ENCODE measurements around the gene NFKBIZ.
"Not testable (repeated sequence)": the region's sequence is repeated elsewhere in the genome, so short reads cannot be mapped to it uniquely, and the experiment has no call there.

NFKBIZ gene

GRCh38 chr3:101876142-101876541, 26.8 kb downstream of the NFKBIZ start:
- Histone ChIP-seq H2AFZ (ENCODE audit: low read length, unreplicated experiment) (no peak overlapping the region), H3K4me3 (ENCODE audit: low read depth, low read length) (no peak overlapping the region), H3K4me1 (ENCODE audit: control insufficient read depth, insufficient read depth, low read length, unreplicated experiment) (peaks cover 6% of the 10 kb centered on the region), H3K36me3 (ENCODE audit: insufficient read depth, low read length) (no peaks in the 10 kb centered on the region), H3K79me2 (ENCODE audit: control insufficient read depth, insufficient read depth, low read length, unreplicated experiment) (no peaks in the 10 kb centered on the region), H3K27me3 (ENCODE audit: insufficient read depth, low read length) (no peaks in the 10 kb centered on the region), H3K27ac (ENCODE audit: low read depth, low read length) (no peak overlapping the region)

- no peaks in the 10 kb centered on the region for H3K27me3 ChIP-seq (ENCODE audit: insufficient read depth, low read length)
- H3K79me2 ChIP-seq (ENCODE audit: control insufficient read depth, insufficient read depth, low read length, unreplicated experiment): no peaks in the 10 kb centered on the region
- H3K36me3 ChIP-seq (ENCODE audit: insufficient read depth, low read length): no peaks in the 10 kb centered on the region
- no peak overlapping the region for H2AFZ ChIP-seq (ENCODE audit: low read length, unreplicated experiment)
- no peak overlapping the region for H3K4me3 ChIP-seq (ENCODE audit: low read depth, low read length)
- H3K27ac ChIP-seq (ENCODE audit: low read depth, low read length): no peak overlapping the region
- H3K4me1 ChIP-seq (ENCODE audit: control insufficient read depth, insufficient read depth, low read length, unreplicated experiment): peaks cover under 1% of the 10 kb centered on the region
These were observed 29.3 kb downstream of the NFKBIZ start for GRCh38 chr3:101878589-101878988.

GRCh38 chr3:101879102-101879501, 29.8 kb downstream of the NFKBIZ start:
- no peaks in the 10 kb centered on the region for H3K36me3 ChIP-seq (ENCODE audit: insufficient read depth, low read length)
- no peaks in the 10 kb centered on the region for H3K27me3 ChIP-seq (ENCODE audit: insufficient read depth, low read length)
- H2AFZ ChIP-seq (ENCODE audit: low read length, unreplicated experiment): no peak overlapping the region
- no peak overlapping the region for H3K4me3 ChIP-seq (ENCODE audit: low read depth, low read length)
- H3K4me1 ChIP-seq (ENCODE audit: control insufficient read depth, insufficient read depth, low read length, unreplicated experiment): no peaks in the 10 kb centered on the region
- H3K79me2 ChIP-seq (ENCODE audit: control insufficient read depth, insufficient read depth, low read length, unreplicated experiment): no peaks in the 10 kb centered on the region
- H3K27ac ChIP-seq (ENCODE audit: low read depth, low read length): no peak overlapping the region

GRCh38 chr3:101879623-101880284, 30.4 kb downstream of the NFKBIZ start:
- Histone ChIP-seq H3K4me1 (ENCODE audit: control insufficient read depth, insufficient read depth, low read length, unreplicated experiment) (no peaks in the 10 kb centered on the region), H3K27me3 (ENCODE audit: insufficient read depth, low read length) (no peaks in the 10 kb centered on the region), H3K4me3 (ENCODE audit: low read depth, low read length) (no peak overlapping the region), H2AFZ (ENCODE audit: low read length, unreplicated experiment) (no peak overlapping the region), H3K27ac (ENCODE audit: low read depth, low read length) (no peak overlapping the region), H3K79me2 (ENCODE audit: control insufficient read depth, insufficient read depth, low read length, unreplicated experiment) (no peaks in the 10 kb centered on the region), H3K36me3 (ENCODE audit: insufficient read depth, low read length) (no peaks in the 10 kb centered on the region)

- no peaks in the 10 kb centered on the region for H3K27me3 ChIP-seq (ENCODE audit: insufficient read depth, low read length)
- no peaks in the 10 kb centered on the region for H3K4me1 ChIP-seq (ENCODE audit: control insufficient read depth, insufficient read depth, low read length, unreplicated experiment)
- H3K27ac ChIP-seq (ENCODE audit: low read depth, low read length): no peak overlapping the region
These were observed 35.5 kb downstream of the NFKBIZ start for GRCh38 chr3:101884776-101885175.

GRCh38 chr3:101885584-101885983, 36.3 kb downstream of the NFKBIZ start:
- H2AFZ ChIP-seq (ENCODE audit: low read length, unreplicated experiment); H3K27me3 ChIP-seq (ENCODE audit: insufficient read depth, low read length); H3K4me1 ChIP-seq (ENCODE audit: control insufficient read depth, insufficient read depth, low read length, unreplicated experiment); H3K27ac ChIP-seq (ENCODE audit: low read depth, low read length); H3K4me3 ChIP-seq (ENCODE audit: low read depth, low read length); H3K79me2 ChIP-seq (ENCODE audit: control insufficient read depth, insufficient read depth, low read length, unreplicated experiment); H3K36me3 ChIP-seq (ENCODE audit: insufficient read depth, low read length): not testable (repeated sequence)

More at GRCh38 chr3:101884776-101885175, 35.5 kb downstream of the NFKBIZ start:
- Histone ChIP-seq H3K79me2 (ENCODE audit: control insufficient read depth, insufficient read depth, low read length, unreplicated experiment) (no peaks in the 10 kb centered on the region), H3K36me3 (ENCODE audit: insufficient read depth, low read length) (no peaks in the 10 kb centered on the region), H3K4me3 (ENCODE audit: low read depth, low read length) (no peak overlapping the region), H2AFZ (ENCODE audit: low read length, unreplicated experiment) (no peak overlapping the region)

- Histone ChIP-seq H3K27me3 (ENCODE audit: insufficient read depth, low read length) (no peaks in the 10 kb centered on the region), H3K36me3 (ENCODE audit: insufficient read depth, low read length) (no peaks in the 10 kb centered on the region)
These were observed 37.3 kb downstream of the NFKBIZ start for GRCh38 chr3:101886626-101887025.

GRCh38 chr3:101888653-101889052, 39.3 kb downstream of the NFKBIZ start:
- no peaks in the 10 kb centered on the region for H3K27me3 ChIP-seq (ENCODE audit: insufficient read depth, low read length)
- H3K79me2 ChIP-seq (ENCODE audit: control insufficient read depth, insufficient read depth, low read length, unreplicated experiment): no peaks in the 10 kb centered on the region
- H3K27ac ChIP-seq (ENCODE audit: low read depth, low read length): no peak overlapping the region
- H3K36me3 ChIP-seq (ENCODE audit: insufficient read depth, low read length): no peaks in the 10 kb centered on the region
- H3K4me3 ChIP-seq (ENCODE audit: low read depth, low read length): no peak overlapping the region
- no peaks in the 10 kb centered on the region for H3K4me1 ChIP-seq (ENCODE audit: control insufficient read depth, insufficient read depth, low read length, unreplicated experiment)
- H2AFZ ChIP-seq (ENCODE audit: low read length, unreplicated experiment): no peak overlapping the region

More at GRCh38 chr3:101886626-101887025, 37.3 kb downstream of the NFKBIZ start:
- Histone ChIP-seq H3K79me2 (ENCODE audit: control insufficient read depth, insufficient read depth, low read length, unreplicated experiment) (no peaks in the 10 kb centered on the region), H3K4me1 (ENCODE audit: control insufficient read depth, insufficient read depth, low read length, unreplicated experiment) (no peaks in the 10 kb centered on the region), H2AFZ (ENCODE audit: low read length, unreplicated experiment) (no peak overlapping the region), H3K27ac (ENCODE audit: low read depth, low read length) (no peak overlapping the region), H3K4me3 (ENCODE audit: low read depth, low read length) (no peak overlapping the region)

- Histone ChIP-seq H3K36me3 (ENCODE audit: insufficient read depth, low read length) (no peaks in the 10 kb centered on the region), H3K4me1 (ENCODE audit: control insufficient read depth, insufficient read depth, low read length, unreplicated experiment) (no peaks in the 10 kb centered on the region), H3K27me3 (ENCODE audit: insufficient read depth, low read length) (no peaks in the 10 kb centered on the region), H3K27ac (ENCODE audit: low read depth, low read length) (no peak overlapping the region), H2AFZ (ENCODE audit: low read length, unreplicated experiment) (no peak overlapping the region), H3K79me2 (ENCODE audit: control insufficient read depth, insufficient read depth, low read length, unreplicated experiment) (no peaks in the 10 kb centered on the region), H3K4me3 (ENCODE audit: low read depth, low read length) (no peak overlapping the region)
These were observed 41.4 kb downstream of the NFKBIZ start for GRCh38 chr3:101890716-101891115.

GRCh38 chr3:101892648-101893047, 43.3 kb downstream of the NFKBIZ start:
- Histone ChIP-seq H3K27me3 (ENCODE audit: insufficient read depth, low read length) (no peaks in the 10 kb centered on the region), H3K4me3 (ENCODE audit: low read depth, low read length) (no peak overlapping the region), H3K27ac (ENCODE audit: low read depth, low read length) (no peak overlapping the region), H3K36me3 (ENCODE audit: insufficient read depth, low read length) (no peaks in the 10 kb centered on the region), H3K4me1 (ENCODE audit: control insufficient read depth, insufficient read depth, low read length, unreplicated experiment) (no peaks in the 10 kb centered on the region), H3K79me2 (ENCODE audit: control insufficient read depth, insufficient read depth, low read length, unreplicated experiment) (no peaks in the 10 kb centered on the region), H2AFZ (ENCODE audit: low read length, unreplicated experiment) (no peak overlapping the region)

GRCh38 chr3:101896083-101896757, 46.9 kb downstream of the NFKBIZ start:
- no peaks in the 10 kb centered on the region for H3K36me3 ChIP-seq (ENCODE audit: insufficient read depth, low read length)
- H3K79me2 ChIP-seq (ENCODE audit: control insufficient read depth, insufficient read depth, low read length, unreplicated experiment): no peaks in the 10 kb centered on the region
- H3K27me3 ChIP-seq (ENCODE audit: insufficient read depth, low read length): no peaks in the 10 kb centered on the region
- H3K4me1 ChIP-seq (ENCODE audit: control insufficient read depth, insufficient read depth, low read length, unreplicated experiment): no peaks in the 10 kb centered on the region
- no peak overlapping the region for H3K27ac ChIP-seq (ENCODE audit: low read depth, low read length)
- H2AFZ ChIP-seq (ENCODE audit: low read length, unreplicated experiment): no peak overlapping the region
- H3K4me3 ChIP-seq (ENCODE audit: low read depth, low read length): no peak overlapping the region

Data from ACC112 (cell line).